Left forelimb (tissue), 1 donor: ENCODE measurements around the gene MYORG.
A peak's percentile ranks its signal among the peaks of the same experiment; 100 is the strongest.

Source experiments
- DNase-seq: peaks from one replicate; pipeline ENCODE4 v3.0.0-alpha.2; 2018; ENCODE audit warnings: low spot score

Gene MYORG

GRCh38 chr9:34332076-34332964 lies 44.4 kb downstream of the MYORG start:
- no peak for DNase-seq

GRCh38 chr9:34331196-34331595 lies 45.5 kb downstream of the MYORG start:
- no peak for DNase-seq

- DNase-seq = peak; percentile 94
These were observed 47.5 kb downstream of the MYORG start, which contains the start of the genes KIF24 and NUDT2 for GRCh38 chr9:34328987-34329832. Gene KIF24 (minus strand): TSS chr9:34329268. CDS start chr9:34311346, 17,922 bp downstream. Gene NUDT2 (plus strand): TSS chr9:34329569. CDS start chr9:34339040, 9,471 bp downstream.

GRCh38 chr9:34328500-34328986 lies 48.2 kb downstream of the MYORG start:
- no peak for DNase-seq

GRCh38 chr9:34326690-34327089 lies 50.0 kb downstream of the MYORG start:
- DNase-seq = no peak

GRCh38 chr9:34322899-34323591 lies 53.7 kb downstream of the MYORG start:
- DNase-seq = no peak

GRCh38 chr9:34321451-34321850 lies 55.2 kb downstream of the MYORG start:
- no peak for DNase-seq

- DNase-seq = no peak
These were observed 58.4 kb downstream of the MYORG start for GRCh38 chr9:34318163-34318790.

- DNase-seq = no peak
These were observed 59.3 kb downstream of the MYORG start for GRCh38 chr9:34317436-34317835.
